Measurements from ENCODE around the gene WDR73.

Gene WDR73

GRCh38 chr15:84611631-84612030 lies 42.5 kb downstream of the WDR73 start:
- TF ChIP-seq, protein P1, sequence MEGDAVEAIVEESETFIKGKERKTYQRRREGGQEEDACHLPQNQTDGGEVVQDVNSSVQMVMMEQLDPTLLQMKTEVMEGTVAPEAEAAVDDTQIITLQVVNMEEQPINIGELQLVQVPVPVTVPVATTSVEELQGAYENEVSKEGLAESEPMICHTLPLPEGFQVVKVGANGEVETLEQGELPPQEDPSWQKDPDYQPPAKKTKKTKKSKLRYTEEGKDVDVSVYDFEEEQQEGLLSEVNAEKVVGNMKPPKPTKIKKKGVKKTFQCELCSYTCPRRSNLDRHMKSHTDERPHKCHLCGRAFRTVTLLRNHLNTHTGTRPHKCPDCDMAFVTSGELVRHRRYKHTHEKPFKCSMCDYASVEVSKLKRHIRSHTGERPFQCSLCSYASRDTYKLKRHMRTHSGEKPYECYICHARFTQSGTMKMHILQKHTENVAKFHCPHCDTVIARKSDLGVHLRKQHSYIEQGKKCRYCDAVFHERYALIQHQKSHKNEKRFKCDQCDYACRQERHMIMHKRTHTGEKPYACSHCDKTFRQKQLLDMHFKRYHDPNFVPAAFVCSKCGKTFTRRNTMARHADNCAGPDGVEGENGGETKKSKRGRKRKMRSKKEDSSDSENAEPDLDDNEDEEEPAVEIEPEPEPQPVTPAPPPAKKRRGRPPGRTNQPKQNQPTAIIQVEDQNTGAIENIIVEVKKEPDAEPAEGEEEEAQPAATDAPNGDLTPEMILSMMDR (IDR thresholded peaks at IDR 0.05): no peak
- DNase-seq (ENCODE audit: low spot score): no peak
- H3K4me3 ChIP-seq: no peak overlapping the region

DNA sequence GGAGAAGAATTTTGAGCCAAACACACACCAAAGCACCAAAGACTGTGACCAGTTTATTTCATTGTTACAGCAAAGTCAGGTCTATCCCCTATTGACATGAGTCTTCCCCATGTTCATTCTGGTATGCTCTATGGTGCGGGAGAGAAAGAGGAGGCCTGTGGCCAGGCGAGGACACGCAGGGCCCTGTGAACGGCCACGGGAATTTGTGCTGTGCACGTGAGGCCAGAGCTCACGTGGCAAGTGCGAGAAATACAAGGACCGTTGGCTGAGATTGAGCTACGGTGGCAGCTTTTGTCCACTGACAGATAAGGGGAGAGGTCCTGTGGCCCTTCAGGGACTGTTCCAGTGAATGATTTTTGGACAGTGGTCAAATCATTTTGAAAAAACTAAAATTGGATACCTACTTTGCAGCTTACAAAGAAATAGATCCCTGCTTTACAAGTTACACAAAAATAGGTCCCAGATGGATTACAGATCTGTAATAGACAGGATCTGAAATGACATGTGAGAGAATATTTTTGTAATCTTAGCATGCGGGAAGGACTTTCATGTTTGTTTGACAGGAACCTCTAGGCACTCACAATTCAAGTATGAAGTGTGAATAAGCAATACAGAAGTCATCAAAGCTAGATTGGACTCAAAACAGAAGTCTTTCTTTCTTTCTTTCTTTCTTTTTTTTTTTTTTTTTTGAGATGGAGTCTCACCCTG lies 44.1 kb downstream of the WDR73 start:
- TF ChIP-seq, protein P1 (IDR thresholded peaks at IDR 0.05): no peak
- Histone ChIP-seq H3K4me3 (no peak overlapping the region), H3K27ac (no peak overlapping the region)
- DNase-seq (ENCODE audit: low spot score): no peak

More at GRCh38 chr15:84611631-84612030, 42.5 kb downstream of the WDR73 start:
- no peak overlapping the region for H3K27ac ChIP-seq

- H3K27ac ChIP-seq: no peak overlapping the region
- no peak overlapping the region for H3K4me3 ChIP-seq
- TF ChIP-seq, protein P1 (IDR thresholded peaks at IDR 0.05): no peak
- no peak for DNase-seq (ENCODE audit: low spot score)
These were observed 45.3 kb downstream of the WDR73 start for GRCh38 chr15:84608707-84609284.

DNA sequence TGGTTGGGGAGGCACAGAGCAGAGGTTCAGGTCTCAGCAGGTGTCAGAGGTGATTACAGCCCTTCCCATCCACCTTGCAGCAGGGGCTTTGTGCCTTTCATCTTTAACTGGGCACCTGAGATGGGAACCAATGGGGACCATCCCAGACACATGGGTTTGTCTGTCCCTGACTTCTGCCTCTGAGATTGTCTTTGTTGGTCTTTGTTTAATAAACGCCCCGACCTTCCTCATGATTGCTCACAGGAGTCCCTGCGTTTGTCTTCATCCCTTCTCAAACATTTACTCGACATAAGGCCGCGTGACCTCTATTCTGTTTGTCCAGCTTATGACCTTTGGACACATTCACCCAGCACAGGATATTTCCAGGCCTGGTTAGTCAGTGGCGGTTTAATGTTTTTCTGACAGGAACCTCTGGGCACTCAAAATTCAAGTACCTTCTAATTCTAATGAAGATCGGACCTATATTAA lies 47.4 kb downstream of the WDR73 start:
- TF ChIP-seq, protein P1 (IDR thresholded peaks at IDR 0.05): no peak
- no peak overlapping the region for H3K27ac ChIP-seq
- H3K4me3 ChIP-seq: no peak overlapping the region
- no peak for DNase-seq (ENCODE audit: low spot score)

DNA sequence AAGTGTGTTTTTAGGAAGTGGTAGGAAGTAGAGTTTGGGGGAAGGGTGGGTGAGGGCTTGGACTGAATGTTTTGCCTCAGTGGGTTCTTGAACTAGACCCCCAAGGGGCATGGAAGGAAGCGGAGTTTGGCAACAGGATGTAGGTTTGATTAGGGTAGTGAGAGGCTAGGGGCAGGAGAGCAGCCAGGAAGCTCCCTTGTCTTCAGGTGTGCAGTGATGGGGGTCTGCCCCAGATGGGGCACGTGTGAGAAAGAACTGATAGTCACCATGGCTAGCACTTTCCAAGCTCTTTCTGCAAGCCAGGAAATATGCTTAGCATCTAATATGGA lies 48.6 kb downstream of the WDR73 start:
- TF ChIP-seq, protein P1 (IDR thresholded peaks at IDR 0.05): no peak
- Histone ChIP-seq H3K27ac (no peak overlapping the region), H3K4me3 (no peak overlapping the region)
- no peak for DNase-seq (ENCODE audit: low spot score)

DNA sequence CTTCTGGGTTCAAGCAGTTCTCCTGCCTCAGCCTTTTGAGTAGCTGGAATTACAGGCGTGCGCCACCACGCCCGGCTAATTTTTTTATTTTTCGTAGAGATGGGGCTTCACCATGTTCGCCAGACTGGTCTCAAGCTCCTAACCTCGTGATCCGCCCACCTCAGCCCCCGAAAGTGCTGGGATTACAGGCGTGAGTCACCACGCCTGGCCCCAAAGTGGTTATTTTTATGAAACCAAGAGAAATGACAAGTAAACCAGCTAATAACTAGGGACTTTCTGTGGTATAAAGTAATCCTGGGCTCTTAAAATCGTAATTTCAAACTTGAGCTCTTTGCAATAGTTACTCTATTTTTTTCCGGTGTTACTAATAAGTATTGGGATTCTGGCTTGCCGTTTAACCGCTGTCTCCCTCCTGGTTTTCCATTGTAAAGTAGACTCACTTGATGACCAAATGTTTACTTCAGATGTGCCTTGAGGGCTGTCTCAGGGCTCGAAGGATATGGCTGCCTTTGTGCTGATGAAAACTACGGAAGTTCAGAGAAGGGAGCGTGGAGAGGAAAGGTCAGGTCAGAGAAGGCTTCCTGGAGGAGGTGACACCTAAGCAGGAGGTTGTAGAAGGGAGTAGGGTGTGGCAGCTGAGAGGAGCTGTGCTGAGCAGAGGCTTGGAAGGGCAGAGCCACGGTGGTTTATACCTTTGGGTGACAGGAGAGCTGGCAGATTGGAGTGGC lies 49.1 kb downstream of the WDR73 start:
- TF ChIP-seq, protein P1 (IDR thresholded peaks at IDR 0.05): no peak
- no peak for DNase-seq (ENCODE audit: low spot score)
- Histone ChIP-seq H3K4me3 (no peak overlapping the region), H3K27ac (no peak overlapping the region)

All from coronary artery (tissue), 2 donors.